HEK293 (cell line): ENCODE data around the gene TGFBRAP1.

Experiments used
- CTCF ChIP-seq: fragments of 450-650 bp; formaldehyde crosslinking; IDR thresholded peaks from 2 replicates; pipeline ENCODE4 v1.5.1; 2016; ENCODE audit warnings: missing biosample characterization, missing genetic modification characterization
- KLF7 ChIP-seq: fragments of 450-650 bp; formaldehyde crosslinking; IDR thresholded peaks from 2 replicates; pipeline ENCODE4 v1.5.1; 2016; ENCODE audit warnings: missing biosample characterization, missing genetic modification characterization, borderline replicate concordance
- PBX3 ChIP-seq: sonication (generic); formaldehyde crosslinking; IDR thresholded peaks from 2 replicates; pipeline ENCODE4 v1.8.1; 2022; ENCODE audit warnings: mild to moderate bottlenecking, moderate library complexity, missing genetic modification reagents
- SCRT1 ChIP-seq: fragments of 450-650 bp; formaldehyde crosslinking; IDR thresholded peaks from 2 replicates; pipeline ENCODE4 v1.5.1; 2016; ENCODE audit warnings: missing biosample characterization, missing genetic modification characterization, borderline replicate concordance
- ZNF561 ChIP-seq: fragments of 450-650 bp; IDR thresholded peaks from 2 replicates; pipeline ENCODE4 v1.5.1; 2018; ENCODE audit warnings: missing biosample characterization, missing genetic modification characterization, borderline replicate concordance

GRCh38 chr2:105327690-105328089, 1.8 kb downstream of the TGFBRAP1 start:
- no peak for TF ChIP-seq PBX3 (CRISPR knock-in tag)
- TF ChIP-seq SCRT1: no peak
- TF ChIP-seq CTCF (tag by site-specific recombination): no peak
- no peak for TF ChIP-seq ZNF561
- TF ChIP-seq KLF7 (tag by site-specific recombination): no peak
